Hematopoietic multipotent progenitor cell (in vitro differentiated cells): Measurements from ENCODE around the gene PWWP3B. TPM values are rescaled to one million over a fixed set of nuclear protein-coding genes. Genes with fewer than 3 reads are reported as not detected.
"Not testable (repeated sequence)": the region's sequence is repeated elsewhere in the genome, so short reads cannot be mapped to it uniquely, and the experiment has no call there.

Experiments
- DNase-seq, 3 donors: peaks; one replicate each; pipeline ENCODE4 v3.0.0-alpha.2; 2011 to 2015; ENCODE audit warnings: low read depth in 2 of 3, low spot score in 2 of 3
- total RNA-seq: library from RNA; depleted of rRNA; stranded (reverse); fragments of >200 nt; gene quantifications from one replicate; pipeline ENCODE4 v1.2.3, GENCODE V29; 2012

The PWWP3B gene
- total RNA-seq: not detected

GRCh38 chrX:106168107-106168506 lies at the start of gene PWWP3B:
Gene PWWP3B (plus strand): TSS chrX:106168305. CDS start chrX:106205433, 37,128 bp downstream.
- no peak for DNase-seq

- no peak for DNase-seq
These were observed 29.1 kb upstream of the PWWP3B start for GRCh38 chrX:106139048-106139447.

GRCh38 chrX:106144755-106145639 lies 23.1 kb upstream of the PWWP3B start:
- DNase-seq: peak in 2 of 3 donors; percentile 1 to 19

- DNase-seq: no peak
These were observed 17.4 kb upstream of the PWWP3B start for GRCh38 chrX:106150701-106151100.

- no peak for DNase-seq
These were observed 8.2 kb upstream of the PWWP3B start for GRCh38 chrX:106159861-106160282.

GRCh38 chrX:106170318-106170717 lies 2.2 kb downstream of the PWWP3B start:
- DNase-seq: no peak

- DNase-seq: no peak
These were observed 3.3 kb downstream of the PWWP3B start for GRCh38 chrX:106171293-106171820.

- DNase-seq: no peak
These were observed 9.2 kb downstream of the PWWP3B start for GRCh38 chrX:106177106-106177981.

- no peak for DNase-seq
These were observed 9.8 kb downstream of the PWWP3B start for GRCh38 chrX:106177982-106178321.

GRCh38 chrX:106178826-106179225 lies 10.7 kb downstream of the PWWP3B start:
- DNase-seq: no peak

- not testable (repeated sequence) for DNase-seq
These were observed 15.6 kb downstream of the PWWP3B start for GRCh38 chrX:106183685-106184084.

GRCh38 chrX:106201502-106202178 lies 33.5 kb downstream of the PWWP3B start:
- no peak for DNase-seq

- no peak for DNase-seq
These were observed 35.2 kb downstream of the PWWP3B start for GRCh38 chrX:106203315-106203714.

- no peak for DNase-seq
These were observed 40.0 kb downstream of the PWWP3B start for GRCh38 chrX:106208154-106208553.

Other genes starting within 250 kb of the PWWP3B start
- gene SERPINA7, start 129.6 kb upstream of the PWWP3B start, total RNA-seq: not detected